ENCODE measurements around the gene PNMA1. TPM values are rescaled to one million over a fixed set of nuclear protein-coding genes. Genes with fewer than 3 reads are reported as not detected.

The PNMA1 gene
- total RNA-seq, 1 donor, result 11.6 TPM

DNA sequence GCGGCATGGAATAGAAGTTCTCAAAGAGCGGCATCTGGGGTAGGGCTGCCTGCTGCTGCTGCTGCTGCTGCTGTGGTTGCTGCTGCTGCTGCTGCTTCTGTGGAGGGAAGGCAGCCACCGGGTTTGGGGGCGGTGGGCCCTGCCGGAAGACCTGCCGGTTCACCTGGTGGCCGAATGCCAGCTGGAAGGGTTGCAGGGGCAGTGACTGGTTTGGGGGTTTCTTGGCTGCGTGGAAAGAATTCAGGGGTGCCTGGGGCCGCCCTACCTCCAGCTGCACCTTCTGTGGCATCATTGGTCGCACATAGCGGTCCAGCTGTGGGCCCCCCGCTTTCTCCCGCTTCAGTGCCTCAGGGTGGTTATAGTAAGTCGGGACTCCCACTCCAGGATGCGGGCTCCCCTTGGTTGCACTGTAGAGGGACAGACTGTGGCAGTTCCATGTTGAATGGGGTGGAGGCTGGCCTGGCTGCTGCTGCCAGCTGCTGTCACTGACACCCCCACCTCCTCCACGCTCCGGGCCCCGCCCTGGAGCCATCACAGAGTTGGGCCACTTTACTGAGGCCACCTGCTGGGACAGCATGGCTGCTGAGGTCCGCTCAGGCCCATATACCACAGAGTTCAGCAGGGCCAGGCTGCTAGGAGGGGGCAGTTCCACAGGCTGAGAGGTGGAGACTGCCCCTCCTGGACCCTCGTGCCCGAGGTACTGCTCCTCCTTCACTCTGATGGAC is 25.2 kb upstream of the PNMA1 start:
- DNase-seq (ENCODE audit: low read depth in 2 of 3, low spot score in 2 of 3), result no peak

DNA sequence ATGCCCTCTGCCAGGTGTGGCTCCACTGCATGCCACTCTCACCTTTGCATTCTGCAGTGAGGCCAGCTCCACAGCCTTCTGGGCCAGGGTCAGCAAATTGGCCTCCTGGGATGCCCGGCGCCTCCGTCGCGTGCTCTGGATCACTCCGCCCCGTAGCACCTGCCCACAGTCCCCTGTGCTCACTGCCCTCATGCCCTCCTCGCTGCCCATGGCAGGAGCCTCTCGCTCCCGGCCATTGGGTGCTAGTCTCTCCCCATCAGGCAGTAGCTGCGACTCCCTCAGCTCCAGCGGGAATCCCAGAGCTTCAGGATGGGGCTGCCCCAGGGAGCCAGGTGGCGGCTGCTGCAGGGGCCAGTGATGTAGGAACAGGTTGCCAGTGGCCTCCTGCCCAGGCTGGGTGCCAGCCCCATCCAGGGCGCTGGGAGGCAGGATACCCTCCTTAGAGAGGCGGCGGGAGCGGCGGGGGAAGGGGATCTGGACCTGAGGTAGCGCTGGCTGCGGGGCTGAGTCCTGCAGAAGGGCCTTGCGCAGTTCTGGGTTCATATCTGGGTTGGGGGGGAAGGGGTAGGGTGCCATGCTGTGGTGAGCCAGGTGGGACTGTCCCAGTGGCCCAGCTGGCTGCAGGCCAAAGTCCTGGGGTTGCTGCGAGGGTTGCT is 24.5 kb upstream of the PNMA1 start:
- no peak for DNase-seq (ENCODE audit: low read depth in 2 of 3, low spot score in 2 of 3)

DNA sequence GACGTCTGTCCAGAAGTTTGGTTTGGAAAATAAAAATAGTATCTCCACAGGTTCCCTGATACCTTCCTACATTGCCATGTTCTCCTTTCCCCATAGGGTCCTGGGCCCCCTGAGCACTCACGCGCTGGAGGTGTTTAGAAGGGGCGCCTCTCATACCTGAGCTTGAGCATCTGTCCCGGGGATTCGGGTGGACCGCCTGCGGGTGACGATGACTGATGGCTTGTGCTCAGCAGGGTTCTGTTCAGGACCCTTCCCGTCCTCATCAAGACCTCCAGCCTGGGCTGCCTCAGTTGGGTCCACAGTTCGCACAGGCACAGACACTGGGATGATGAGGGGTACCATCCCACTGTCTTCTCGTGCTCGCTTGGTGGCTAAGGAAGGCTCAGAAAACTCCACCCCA is 22.7 kb upstream of the PNMA1 start:
- DNase-seq (ENCODE audit: low read depth in 2 of 3, low spot score in 2 of 3), result no peak

DNA sequence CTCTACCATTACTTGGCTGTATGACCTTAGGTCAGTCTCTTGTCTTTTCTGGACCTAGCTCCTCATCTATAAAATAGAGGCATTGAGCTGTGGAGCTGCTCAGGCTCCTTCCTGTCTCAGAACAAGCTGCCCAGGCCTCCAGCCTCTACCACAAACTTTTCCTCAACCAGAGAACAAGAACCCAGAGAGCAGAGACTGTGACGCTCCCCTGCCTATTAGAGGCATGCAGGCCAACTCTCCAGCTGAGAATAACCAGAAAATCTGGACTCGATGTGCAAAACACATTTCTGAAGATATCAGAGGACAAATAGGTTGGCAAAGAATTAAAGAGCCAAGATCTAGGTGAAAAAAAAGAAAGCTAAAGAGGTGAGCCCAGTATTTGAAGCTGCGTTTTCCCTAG is 17.8 kb upstream of the PNMA1 start:
- DNase-seq (ENCODE audit: low read depth in 2 of 3, low spot score in 2 of 3), result no peak

DNA sequence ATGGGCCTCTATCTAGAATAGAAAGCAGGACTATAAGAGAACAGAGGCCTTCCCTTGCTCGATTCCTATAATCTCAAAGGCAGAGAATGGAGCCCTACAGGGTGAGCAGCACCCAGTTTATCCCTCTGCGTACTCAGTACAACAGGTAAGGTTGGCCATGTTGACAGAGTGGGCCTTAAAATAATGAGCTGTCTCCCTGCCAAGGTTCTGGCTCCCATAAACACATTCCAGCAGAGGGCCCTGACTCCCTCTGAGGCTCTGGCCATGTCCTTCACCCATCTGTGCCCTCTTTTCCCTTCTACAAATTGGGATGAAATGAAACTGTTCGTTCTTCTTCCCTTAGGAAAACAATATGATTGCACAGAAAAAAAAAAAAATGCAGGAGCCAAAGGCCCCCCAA is 16.9 kb upstream of the PNMA1 start:
- DNase-seq (ENCODE audit: low read depth in 2 of 3, low spot score in 2 of 3), result no peak

DNA sequence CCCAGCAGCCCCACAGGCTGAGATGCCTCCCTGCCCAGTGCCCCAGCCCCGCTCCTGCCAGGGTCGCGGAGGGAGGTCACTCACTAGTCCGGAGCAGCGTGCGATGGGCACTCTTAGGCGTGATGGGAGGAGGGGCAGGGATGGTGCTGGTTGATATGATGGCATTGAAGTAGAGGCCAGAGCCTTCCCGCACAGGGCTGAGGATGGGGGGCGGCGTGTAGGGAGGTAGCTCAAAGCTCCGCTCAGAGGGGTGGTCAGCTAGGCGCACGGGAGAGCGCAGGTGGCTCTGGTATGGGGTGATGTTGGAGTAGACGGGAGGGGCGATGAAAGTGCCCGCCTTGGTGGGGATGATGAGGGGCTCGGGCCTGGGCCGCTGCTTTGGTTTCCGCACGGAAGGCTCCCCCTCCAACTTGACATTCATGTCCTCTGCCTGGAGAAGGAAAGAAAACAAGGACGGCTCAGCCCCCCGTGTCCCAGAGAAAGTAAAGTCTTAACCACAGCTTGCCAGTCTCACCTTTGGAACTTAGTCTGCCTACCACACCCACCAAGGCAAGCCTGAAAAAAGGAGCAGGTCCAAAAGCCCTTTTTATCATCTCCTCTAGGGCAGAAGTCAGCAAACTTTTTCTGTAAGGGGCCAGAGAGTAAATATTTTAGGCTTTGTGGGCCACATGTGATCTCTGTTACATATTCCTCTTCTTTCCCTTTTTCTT is 15.5 kb upstream of the PNMA1 start:
- DNase-seq (ENCODE audit: low read depth in 2 of 3, low spot score in 2 of 3), result no peak

DNA sequence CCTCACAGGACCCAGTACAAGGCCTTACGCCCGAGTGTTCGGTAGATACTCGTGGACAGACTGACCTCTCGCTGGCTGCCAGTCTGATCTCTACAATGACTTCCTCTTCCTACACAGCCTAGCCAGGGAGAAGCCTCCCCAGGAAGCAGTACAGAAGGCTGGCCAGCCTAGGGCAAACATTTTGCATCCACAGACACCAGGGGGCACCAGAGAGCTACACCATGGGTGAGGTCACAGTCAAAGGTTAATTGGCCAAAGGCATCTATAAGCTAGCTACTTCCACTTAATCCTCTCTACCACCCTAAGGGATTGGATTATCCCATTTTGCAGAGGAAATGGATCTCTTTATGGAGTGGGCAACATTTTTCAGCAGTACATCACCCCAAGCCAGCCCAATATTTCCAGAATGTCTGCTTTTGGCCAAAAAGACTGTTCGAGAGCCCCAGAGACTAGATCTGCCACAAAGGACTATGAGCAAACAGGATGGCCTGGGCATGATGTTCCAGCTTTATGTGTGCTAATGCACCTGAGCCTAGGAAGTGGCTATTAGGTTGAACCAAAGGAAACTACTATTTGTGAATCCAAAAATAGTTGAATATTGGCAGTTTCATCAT is 14.6 kb upstream of the PNMA1 start:
- peak; percentile 76 to 87 (median 80) for DNase-seq (ENCODE audit: low read depth in 2 of 3, low spot score in 2 of 3)

DNA sequence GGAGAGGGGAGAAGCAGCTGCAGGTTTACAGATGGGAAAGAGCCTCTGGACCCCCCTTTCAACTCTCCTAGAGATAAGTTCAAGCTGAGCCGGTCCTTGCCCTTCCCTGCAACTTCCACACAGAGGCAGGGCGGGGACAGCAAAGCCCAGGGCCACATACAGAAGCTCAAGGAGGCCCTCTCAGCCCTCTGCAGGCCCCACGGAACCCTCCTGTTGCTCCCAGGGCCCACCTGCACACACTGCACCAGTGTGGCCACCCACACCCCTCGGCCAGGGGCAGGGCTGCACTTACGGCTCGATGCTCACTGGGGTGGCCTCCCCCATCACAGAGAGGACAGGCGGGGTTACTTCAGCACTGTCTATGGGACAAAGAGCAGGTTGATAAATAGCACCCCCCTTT is 13.0 kb upstream of the PNMA1 start:
- no peak for DNase-seq (ENCODE audit: low read depth in 2 of 3, low spot score in 2 of 3)

DNA sequence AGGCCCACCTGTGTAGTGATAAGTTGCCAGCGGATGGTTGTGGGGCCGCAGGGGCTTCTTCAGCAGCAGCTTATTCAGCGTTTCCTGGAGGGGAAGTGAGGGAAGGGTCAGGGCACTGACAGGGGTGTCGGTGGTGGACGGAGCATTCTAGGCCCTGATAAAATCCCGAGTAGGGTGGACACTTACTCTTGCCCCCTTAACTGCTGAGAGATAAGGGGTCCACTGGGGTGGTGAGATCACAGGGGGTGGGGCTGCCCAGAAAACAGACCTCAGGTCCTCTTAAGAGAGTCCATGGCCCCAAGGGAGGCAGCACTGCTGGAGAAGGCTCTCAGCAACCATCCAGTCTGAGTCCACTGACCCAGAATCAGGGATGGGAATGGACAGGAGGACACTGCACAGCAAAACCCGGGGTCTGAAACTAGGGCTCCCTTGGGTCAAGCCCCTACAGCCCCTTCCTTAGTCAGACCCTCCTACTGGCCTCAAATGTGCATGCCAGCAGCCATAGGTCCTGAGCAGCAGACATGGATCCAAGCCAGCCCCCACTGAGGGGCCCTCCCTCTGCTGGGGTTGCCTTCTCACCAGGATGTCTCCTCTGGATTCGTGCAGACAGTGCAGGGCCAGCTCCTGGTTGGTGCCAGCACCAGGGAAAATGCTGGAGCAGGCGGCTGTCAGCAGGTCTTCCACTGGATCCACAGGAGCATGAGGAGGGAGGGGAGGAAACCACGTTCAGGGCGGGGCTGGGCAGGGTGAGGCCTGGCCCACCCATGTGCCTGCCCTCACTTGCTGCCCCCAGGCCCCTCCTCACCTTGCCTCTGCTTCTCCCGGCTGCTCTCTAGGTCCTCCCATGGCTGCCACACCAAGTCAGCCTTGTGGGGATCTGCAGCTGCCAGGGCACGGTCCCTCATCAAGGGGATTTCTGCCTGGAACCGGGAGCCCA is 12.1 kb upstream of the PNMA1 start:
- no peak for DNase-seq (ENCODE audit: low read depth in 2 of 3, low spot score in 2 of 3)

DNA sequence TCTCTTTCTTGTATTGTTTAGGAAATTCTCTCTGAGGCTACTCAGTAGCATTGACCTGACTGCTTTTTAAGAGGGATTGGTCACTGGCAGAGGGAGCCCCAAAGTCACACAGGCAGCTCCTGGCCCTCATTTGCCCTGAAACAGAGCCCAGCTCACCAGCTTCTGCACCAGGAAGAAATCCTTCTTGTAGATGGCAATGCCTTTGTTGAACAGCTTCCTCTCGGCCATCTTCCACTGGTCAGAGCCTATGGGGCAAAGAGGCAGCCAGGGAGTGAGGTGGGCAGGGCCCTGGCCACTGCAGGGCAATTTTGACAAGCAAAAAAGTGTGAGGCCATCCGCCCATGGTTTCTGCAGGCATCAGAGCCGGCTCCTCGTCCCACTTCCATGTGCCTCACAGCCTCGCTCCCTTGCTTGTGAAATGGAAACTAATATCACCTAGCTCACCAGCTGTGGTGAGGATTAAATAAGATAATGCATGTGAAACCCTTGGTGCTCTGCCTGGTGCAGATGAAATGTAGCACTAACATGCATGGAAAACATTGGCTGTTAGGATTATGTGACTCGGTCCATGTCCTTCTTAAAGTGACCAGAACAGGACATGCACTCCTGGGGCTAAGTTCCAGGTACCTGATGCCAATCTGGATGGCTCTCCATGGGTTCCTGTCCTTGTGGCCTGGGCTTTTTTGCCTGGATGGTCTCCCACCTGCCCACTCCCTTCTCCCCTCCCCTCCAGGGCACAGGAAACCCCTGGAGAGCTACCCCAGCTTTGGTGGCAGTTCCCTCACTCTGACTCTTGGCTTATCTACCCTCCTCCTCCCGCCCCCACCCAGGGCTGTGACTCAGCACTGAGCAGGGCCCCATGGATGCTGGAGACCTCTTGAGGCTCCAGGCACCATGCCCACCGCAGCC is 11.2 kb upstream of the PNMA1 start:
- DNase-seq (ENCODE audit: low read depth in 2 of 3, low spot score in 2 of 3), result peak in 2 of 3 donors; percentile 57 to 69

DNA sequence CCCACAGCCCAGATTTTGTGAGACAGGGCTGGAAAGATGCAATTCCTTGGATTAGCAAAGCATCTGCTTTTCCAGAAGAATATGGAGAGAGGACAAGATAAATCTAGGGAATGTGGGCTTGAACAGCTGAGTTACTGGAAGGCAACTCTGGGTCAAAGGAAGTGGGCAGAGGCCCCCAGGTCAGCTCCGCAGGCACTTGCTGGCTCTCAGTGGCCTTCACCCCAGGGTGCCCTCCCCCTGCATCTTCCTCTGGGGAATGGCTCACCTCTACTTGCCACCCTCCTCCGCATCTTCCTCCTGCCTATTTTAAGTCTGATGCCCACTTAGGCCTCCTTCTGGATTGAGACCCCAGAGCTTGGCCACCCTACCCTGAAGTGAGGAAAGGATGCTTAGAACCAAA is 10.5 kb upstream of the PNMA1 start:
- DNase-seq (ENCODE audit: low read depth in 2 of 3, low spot score in 2 of 3), result no peak

DNA sequence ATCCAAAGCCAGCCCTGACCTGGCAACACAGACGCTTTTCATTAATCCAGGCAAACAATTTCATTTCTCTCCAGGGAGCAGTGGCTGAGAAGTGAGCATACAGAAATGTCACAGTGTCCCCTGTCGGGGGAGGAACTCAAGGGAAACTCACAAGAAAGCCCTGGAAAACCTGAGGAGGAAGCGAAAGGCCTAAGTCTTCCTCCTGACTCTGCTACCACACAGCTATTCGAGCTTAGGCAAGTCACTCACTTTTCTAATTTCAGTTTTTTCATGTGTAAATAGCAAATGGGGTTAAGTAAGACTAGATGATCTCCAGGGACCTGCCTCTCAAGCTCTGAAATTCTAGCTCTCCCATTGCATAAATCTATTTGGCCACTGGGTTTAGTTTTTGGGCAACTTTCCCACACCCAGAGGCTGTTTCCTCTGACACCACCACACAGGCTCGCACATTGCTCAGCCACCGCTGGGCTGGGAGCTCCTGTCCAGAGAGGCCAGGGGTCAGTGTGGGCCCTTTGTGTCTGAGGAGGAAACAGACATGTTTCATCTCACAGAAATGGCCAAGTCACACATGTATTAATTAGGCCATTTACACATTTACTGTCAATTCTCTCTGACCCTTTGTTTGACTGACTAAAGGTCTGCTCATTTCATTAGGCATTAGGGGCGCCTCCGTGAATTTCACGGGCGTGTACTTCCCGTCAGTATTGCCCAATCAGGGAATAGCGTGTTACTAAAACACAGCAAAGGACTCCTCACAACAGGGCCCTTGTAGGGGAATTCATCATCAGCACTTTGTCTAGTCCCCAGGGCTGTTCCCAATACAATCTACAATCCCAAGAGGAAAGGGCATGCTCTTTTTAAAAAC is 9.8 kb upstream of the PNMA1 start:
- no peak for DNase-seq (ENCODE audit: low read depth in 2 of 3, low spot score in 2 of 3)

DNA sequence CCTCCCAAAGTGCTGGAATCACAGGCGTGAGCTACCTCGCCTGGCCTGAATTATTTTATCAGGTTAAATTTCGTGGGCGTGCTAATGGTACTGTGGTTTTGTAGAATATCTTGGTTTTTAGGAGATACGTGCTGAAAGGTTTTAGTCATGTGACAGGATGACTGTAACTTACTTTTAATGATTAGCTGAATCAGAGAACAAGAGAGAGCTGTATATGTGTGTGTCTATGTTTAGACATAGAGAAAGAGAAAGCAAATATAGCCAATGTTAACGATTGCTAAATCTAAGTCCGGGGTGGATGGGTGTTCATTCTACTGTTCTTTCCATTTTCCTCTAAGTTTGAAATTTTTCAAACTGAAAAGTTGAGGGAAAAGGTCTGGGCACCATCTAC is 9.2 kb upstream of the PNMA1 start:
- no peak for DNase-seq (ENCODE audit: low read depth in 2 of 3, low spot score in 2 of 3)

DNA sequence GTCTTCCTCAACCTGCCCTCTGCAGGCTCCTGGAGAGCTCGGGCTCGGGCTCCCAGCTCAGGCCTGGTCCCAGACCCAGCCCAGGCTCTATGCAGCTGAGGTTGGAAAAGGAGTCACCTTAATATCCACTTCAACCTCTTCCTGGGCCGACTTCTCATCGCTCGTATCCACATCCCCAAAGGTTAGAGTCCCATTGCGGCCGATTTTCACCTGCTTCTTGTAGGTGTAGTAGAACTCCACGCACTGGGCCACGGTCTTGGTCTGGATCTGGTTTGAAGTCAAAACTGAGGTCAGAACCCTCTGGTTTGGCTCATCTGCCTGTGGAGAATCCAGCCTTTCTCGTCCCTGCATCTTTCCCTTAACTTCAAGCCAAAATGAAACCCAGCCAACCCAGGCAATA is 8.4 kb upstream of the PNMA1 start:
- DNase-seq (ENCODE audit: low read depth in 2 of 3, low spot score in 2 of 3), result no peak

DNA sequence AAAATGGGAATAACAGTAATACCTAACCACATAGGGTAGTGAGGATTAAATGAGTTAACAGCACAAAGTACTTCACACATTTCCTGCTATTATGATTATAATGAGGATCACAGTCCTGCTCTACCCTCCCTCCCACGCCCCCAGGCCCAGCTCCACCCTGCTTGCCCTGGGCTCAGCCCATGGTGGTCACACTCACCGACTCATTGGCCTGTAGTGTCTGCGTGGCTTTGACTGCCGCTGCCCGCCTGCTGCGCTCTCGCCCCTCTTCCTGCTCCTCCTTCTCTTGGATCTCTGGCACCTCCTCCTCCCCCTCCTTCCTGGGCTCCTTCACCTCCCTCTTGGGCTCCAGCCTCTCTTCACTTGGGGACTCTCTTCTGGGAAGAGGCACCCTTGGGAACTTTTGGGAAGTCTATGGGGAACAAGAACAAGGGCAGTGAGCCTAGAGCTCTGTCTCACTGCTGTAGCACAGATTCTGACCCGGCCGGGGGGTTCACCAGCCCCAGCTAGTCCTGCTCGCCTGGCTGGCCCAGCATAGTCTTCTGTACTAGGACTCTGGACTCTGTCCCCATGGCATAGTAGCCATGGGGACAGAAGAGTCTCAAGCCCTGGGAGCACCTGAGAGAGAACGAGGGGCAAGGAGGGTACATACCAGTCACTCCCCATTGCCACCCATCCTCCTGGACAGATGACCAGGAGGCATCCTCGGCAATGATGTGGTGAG is 7.1 kb upstream of the PNMA1 start:
- DNase-seq (ENCODE audit: low read depth in 2 of 3, low spot score in 2 of 3), result no peak

DNA sequence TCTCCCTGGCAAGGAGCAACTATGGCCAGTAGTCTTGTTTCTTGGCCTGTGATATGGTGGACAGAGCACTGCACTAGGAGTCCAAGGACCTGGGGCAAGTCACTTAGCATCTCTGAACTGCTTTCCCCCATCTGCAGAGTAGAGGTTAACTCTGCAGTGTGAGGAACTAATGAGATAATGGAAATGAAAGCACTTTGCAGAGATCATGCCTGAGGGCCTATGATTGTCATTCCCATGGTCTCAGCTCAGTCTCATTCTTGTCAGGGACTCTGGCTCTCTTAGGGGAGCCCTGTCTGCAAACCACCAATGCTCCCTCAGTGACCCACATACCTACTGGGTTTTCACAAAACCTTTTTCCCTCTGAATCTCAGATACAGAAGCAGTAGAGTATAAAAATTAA is 6.5 kb upstream of the PNMA1 start:
- DNase-seq (ENCODE audit: low read depth in 2 of 3, low spot score in 2 of 3), result no peak

DNA sequence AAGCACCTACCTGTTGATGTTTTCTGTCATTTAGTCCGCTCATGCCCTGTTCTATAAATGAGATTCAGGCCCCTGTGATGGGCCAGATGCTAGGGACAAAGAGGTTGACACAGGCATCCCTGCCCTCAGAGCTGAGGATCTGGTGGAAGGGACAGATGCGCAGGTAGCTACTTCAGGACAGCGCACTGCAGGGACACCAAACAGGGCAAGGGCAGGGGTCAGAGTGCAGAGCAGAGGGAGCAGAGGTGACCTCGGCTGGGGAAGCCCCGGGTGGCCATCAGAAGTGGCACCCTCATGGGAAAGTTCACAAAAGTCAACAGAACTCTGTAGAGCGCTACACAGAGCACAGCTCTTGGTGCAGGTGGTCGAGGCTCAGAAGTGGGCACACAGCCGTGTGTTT is 5.6 kb upstream of the PNMA1 start:
- no peak for DNase-seq (ENCODE audit: low read depth in 2 of 3, low spot score in 2 of 3)

DNA sequence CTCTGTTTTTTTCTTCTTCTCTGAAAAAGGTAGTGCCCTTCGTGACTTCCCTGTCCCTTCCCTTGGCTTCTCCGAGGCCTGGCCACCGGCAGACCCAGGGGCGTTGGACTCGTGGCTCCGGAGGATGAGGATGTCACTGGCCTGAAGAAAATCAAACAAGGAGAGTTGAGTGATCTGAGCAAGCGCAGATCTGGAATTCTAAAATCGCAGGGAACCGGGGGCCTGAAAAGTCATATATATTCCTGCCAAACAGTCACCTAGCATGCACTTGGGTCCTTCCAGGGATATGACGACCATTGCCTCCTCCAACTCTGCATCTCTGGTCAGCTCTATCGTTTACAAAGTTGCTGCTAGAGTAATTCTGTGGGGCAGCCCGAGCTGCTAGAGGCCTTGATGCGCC is 5.2 kb upstream of the PNMA1 start:
- no peak for DNase-seq (ENCODE audit: low read depth in 2 of 3, low spot score in 2 of 3)
